Peyer's patch (tissue), 4 donors: Measurements from ENCODE around the gene IRF2.

Experiments
- POLR2A ChIP-seq, 2 donors: fragments of 450-650 bp; IDR thresholded peaks; one replicate each; pipeline ENCODE4 v1.5.1; 2017; ENCODE audit warnings: antibody characterized with exemption in 2 of 2, mild to moderate bottlenecking in 2 of 2, moderate library complexity in 2 of 2
- TF ChIP-seq, protein P1 (sequence below), 6 experiments: fragments of 450-650 bp in 4 of 6; fragments of 200-600 bp in 2 of 6; sonication (generic) in 1 of 6; IDR thresholded peaks; one replicate each; pipeline ENCODE4 v1.5.1; 2017 to 2019; ENCODE audit warnings: antibody characterized with exemption in 6 of 6, mild to moderate bottlenecking in 3 of 6, moderate library complexity in 1 of 6

DNA sequence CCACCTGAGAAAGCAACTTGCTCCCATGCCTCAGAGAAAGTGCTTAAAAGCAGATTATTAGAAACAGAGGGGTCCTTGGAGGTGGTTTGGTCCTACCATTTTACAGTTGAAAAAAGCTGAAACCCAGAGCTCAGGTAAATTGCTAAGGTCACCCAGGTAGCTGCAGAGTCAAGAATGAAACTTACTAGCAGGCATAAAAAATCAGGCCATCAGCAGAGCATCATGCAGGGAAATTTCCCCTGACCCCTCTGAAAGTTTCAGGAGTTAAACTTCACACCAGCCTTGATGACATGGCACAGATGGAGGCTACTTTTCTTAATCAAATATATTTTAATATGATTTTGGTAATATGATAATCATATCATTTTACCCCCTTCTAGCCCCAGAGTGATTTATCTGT lies 70.3 kb downstream of the IRF2 start:
- TF ChIP-seq, protein P1, sequence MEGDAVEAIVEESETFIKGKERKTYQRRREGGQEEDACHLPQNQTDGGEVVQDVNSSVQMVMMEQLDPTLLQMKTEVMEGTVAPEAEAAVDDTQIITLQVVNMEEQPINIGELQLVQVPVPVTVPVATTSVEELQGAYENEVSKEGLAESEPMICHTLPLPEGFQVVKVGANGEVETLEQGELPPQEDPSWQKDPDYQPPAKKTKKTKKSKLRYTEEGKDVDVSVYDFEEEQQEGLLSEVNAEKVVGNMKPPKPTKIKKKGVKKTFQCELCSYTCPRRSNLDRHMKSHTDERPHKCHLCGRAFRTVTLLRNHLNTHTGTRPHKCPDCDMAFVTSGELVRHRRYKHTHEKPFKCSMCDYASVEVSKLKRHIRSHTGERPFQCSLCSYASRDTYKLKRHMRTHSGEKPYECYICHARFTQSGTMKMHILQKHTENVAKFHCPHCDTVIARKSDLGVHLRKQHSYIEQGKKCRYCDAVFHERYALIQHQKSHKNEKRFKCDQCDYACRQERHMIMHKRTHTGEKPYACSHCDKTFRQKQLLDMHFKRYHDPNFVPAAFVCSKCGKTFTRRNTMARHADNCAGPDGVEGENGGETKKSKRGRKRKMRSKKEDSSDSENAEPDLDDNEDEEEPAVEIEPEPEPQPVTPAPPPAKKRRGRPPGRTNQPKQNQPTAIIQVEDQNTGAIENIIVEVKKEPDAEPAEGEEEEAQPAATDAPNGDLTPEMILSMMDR (IDR thresholded peaks at IDR 0.05), result no peak
- no peak for TF ChIP-seq POLR2A (IDR thresholded peaks at IDR 0.05)
